HG03342 (cell line): ENCODE measurements around the gene CNN3.

Experiments
- ATAC-seq: cut with Tn5 transposase; IDR thresholded peaks from one replicate; pipeline ENCODE4 v1.9.1; 2021; ENCODE audit warnings: mild to moderate bottlenecking, moderate library complexity; ENCODE audit not compliant: unreplicated experiment

Gene CNN3

DNA sequence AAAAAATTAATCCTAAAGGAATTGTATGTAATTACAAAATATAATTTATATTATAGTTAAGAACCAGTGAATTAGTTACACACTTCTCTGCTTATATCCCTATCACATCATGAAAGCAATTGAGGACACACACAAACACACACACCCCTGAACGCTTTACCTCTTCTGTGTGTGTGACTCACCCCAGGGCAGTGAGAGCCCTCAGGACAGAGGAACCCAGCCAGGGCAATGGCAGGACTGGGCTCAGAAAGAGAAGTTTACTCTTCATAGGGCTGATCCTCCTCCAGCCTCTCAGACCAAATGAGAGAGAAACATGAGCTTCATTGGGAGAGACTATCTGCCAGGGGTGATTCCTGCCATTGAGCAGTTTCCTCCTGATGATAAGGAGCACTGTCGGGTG, 68.6 kb downstream of the CNN3 start:
- ATAC-seq: no peak

DNA sequence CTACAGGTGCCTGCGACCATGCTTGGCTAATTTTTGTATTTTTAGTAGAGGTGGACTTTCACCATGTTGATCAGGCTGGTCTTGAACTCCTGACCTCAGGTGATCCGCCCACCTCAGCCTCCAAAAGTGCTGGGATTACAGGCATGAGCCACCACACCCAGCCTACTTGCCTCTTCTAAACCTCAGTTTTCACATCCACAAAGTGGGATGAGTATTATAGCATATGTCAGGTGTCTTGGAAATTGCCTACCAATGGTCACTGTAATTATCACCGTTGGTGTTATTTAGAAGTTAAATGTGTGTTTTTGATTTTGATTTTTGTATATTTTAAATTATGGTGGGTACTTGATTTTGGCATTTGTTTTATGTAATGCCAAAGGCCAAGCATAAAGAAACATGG, 70.0 kb downstream of the CNN3 start:
- ATAC-seq: no peak

DNA sequence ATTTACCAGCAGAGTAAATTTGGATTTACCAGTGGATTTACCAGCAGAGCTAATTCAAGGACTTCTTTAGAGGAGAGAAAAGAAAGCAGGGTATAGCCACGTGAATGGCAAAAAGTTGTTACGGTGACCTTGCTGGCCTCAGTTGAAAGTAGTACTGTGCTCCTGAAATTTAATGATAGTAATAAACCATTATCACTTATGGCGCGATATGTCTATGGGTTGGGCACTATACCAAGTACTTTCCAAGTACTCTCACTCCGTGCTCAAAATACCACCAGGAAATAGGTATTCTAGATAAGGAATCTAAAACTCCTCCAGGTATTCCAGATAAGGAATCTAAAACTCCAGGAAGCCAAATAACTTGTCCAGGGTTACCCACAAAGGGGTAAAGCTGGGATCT, 70.9 kb downstream of the CNN3 start:
- no peak for ATAC-seq

DNA sequence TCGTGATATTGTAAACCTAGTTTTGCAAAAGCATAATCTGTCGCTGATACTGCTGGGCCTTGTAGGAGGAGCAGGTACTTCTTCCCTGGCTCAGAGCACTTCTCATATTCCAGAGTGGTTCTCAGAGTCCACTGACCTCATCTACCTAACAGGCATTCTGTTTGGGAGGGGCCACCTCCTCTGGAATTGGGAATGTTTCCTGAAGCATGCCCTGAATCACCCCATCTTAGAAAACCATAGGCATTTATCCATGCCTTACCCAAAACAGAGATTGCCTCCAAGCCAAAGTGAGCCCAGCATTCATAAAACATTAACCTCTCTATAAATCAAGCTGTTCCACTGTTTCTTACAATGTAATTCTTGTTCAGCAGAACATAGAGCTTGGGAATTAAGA, 71.6 kb downstream of the CNN3 start:
- ATAC-seq: no peak

DNA sequence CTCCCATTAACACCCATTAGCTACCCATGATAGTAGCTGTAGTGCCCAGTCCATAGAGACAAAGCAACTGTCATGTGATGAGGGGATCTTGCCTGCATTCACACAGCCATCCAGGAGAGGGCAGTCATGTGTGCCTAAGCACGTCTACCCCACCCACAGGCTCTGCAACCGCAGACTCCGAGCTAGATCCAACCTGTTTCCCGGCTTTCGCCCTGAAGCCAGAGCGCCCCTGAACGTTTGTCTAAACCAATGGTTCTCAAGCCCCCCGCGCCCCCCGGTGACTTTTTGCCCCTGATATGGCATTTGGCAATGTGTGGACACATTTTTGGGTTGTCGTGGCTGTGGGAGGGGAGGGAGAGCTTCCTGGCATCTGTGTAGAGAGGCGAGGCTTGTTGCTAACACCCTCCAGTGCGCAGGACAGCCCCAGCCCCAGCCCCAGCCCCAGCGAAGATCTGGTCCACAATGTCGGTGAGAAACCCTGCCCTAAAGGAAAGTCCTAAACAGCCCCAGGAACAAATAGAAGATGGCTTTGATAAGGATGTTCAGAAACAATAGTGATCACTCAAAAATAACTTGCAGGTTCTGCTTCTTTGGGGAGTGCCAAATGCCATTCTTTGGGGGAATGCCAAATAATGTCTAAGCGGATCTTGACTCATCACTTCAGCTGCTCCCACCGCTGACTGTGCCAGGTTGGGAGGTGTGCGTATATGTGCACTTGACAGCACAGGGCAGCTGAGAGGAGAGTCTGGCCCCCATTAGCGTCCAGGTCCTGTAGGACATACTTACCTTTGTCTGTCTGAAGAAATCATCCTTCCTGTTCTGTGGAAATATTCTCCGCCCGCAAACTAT, 72.2 kb downstream of the CNN3 start:
- ATAC-seq: peak; percentile 98

DNA sequence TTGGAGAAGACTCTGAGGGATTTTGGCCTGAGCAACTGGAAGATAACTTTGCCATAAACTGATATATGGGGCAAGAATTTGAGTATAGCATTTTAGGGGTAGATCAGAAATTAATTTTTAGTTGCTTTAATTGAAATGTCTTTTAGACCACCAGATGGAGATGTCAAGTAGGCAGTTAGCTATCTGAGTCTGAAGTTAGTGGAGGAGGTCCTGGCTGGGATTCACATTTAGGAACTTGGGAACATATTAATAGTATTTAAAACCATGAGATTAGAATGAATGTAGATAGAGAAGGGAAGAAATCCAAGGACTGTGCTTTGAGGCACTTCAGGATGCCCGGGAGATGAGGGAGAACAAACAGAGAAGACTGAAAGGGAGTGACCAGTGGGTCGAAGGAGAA, 74.1 kb downstream of the CNN3 start:
- ATAC-seq: no peak

DNA sequence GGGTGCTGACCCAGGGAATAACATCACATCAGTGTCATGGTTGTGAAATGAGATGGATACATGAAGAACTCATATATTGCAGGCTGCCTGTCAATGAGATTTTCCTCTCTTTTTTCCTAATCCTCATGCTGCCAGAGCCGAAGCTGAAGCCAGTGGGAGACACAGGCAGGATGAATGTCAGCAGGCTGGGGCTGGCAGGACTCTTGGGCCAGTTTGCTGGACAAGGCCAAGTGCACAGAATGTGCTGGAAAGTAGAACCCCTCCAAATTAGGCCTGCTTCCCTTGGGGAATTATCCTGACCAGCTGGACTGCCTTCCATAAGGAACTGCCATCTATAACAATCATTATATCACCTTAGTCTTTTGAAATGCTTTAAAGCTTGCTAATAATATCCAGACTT, 75.3 kb downstream of the CNN3 start:
- ATAC-seq: no peak
